HG03571 (cell line): ENCODE results near the gene GSTK1.
"Not testable (repeated sequence)": the region's sequence is repeated elsewhere in the genome, so short reads cannot be mapped to it uniquely, and the experiment has no call there.

Experiments used
- ATAC-seq: cut with Tn5 transposase; IDR thresholded peaks from one replicate; pipeline ENCODE4 v1.9.1; 2021; ENCODE audit not compliant: unreplicated experiment

GSTK1 gene

DNA sequence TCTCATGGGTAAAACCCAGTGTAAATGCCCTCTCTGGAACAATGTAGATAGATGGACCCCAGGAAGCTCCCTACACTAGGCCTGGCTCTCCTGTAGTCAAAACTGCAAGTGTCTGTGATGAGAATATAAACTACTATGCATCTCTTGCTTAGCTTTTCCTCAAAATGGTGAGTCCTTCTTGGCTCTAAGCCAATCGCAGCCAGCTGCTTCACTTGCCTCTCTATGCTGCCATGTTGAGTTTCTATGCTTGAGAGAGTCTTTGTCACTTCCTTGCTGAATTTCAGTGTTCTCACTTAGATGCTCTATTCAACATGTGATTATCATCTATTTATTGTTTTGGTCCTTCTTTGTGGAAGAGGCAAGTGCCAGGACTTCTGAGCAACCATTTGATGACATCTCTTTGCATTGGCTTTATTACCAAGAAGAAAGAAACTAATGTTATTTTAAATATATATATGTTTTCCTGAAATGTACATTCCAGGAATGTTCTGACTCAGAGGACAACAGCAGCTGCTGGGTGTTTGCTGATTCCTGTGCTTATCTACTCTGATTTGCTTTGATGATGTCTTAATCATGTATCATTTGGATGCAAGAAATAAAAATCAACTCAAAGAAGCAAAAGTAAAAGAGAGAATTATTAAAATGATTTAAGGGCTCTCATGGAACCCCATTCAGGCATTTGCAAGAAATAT, 24.8 kb upstream of the GSTK1 start:
- no peak for ATAC-seq

GRCh38 chr7:143239813-143240212, 23.4 kb upstream of the GSTK1 start:
- no peak for ATAC-seq

GRCh38 chr7:143240291-143241168, 22.7 kb upstream of the GSTK1 start:
- peak; percentile 88 for ATAC-seq

GRCh38 chr7:143242306-143242705, 20.9 kb upstream of the GSTK1 start:
- ATAC-seq, result no peak

GRCh38 chr7:143243111-143243510, 20.1 kb upstream of the GSTK1 start:
- no peak for ATAC-seq

DNA sequence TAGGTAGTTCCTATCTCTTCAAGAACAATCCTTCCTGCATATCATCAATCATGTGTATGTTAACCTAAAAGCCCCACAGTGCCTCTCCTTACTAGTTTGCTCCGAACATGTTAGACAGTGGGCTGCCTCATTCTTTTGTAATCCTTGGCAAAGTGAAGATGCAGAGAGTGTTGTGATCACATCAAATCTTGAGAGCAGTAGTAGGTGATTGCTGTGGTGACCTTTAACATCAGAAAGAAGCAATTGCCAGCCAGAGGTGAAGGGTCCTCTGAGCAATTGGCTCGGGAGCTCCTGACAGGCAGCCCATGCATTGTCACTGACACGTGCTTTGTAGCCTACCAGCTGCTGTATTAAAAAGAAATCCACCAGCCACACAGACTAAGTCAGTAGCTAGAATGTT, 19.6 kb upstream of the GSTK1 start:
- no peak for ATAC-seq

GRCh38 chr7:143244321-143244720, 18.9 kb upstream of the GSTK1 start:
- ATAC-seq, result no peak

DNA sequence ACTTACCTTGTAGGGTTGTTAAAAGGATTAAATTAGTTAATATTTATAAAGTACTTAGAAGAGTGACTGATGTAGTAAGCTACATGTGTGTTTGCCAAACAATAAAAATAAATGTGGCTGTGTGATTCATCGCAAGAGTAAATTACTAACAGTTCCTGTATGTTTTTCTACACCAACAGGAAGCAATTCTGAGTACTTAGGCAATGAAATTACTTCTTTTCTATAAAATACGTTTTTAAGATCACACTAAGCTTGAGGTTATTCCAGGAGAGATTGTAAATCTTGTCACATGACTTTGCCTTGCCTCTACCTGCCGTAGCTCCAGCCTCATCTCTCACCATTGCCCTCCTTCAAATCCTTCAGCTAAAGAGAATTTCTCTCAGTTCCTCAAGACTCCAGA, 18.1 kb upstream of the GSTK1 start:
- no peak for ATAC-seq

DNA sequence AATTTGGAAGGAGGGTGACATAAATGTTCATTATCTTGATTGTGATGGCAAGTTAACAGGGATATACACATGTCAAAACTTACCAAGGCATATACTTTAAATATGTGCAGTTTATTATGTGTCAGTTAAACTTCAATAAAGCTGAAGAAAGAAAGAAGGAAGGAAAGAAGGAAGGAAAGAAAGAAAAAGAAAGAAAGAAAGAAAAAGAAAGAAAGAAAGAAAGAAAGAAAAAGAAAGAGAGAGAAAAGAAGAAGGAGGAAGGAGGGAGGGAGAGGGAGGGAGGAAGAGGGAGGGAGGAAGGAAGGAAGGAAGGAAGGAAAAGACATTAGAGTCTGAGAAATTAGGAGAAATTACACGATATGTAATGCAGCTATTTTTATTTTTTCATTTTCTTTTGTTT, 15.9 kb upstream of the GSTK1 start:
- no peak for ATAC-seq

- no peak for ATAC-seq
These were observed 14.4 kb upstream of the GSTK1 start for GRCh38 chr7:143248761-143249354.

DNA sequence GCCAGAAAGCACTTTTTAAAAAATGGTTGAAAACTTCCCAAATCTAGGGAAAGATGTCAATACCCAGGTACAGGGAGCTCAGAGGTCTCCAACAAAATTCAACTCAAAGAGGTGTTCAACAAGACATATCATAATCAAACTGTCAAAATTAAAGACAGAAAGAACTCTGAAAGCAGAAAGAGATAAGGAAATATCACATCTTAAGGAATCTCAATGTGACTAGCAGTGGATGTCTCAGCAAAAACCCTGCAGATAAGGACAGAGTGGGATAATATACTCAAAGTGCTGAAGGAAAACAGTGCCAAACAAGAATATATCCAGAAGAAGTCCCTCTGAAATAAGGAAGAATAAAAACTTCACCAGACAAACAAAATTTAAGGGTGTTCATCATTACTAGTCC, 13.0 kb upstream of the GSTK1 start:
- ATAC-seq, result no peak

- no peak for ATAC-seq
These were observed 12.4 kb upstream of the GSTK1 start for GRCh38 chr7:143250822-143251221.

- ATAC-seq, result no peak
These were observed 11.2 kb upstream of the GSTK1 start for GRCh38 chr7:143252006-143252405.

DNA sequence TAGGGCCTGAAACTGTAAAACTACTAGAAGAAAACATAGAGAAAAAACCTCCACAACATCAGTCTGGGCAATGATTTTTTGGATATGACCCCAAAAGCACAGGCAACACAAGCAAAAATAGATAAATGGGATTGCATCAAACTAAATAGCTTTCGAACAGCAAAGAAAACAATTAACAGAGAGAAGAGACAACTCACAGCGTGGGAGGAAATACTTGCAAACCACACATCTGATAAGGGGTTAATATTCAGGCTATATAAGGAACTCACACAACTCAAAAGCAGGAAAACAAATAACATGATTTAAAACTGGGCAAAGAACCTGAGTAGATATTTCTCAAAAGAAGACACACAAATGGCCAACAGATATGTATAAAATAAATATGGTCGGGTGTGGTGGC, 7.7 kb upstream of the GSTK1 start:
- ATAC-seq, result no peak

DNA sequence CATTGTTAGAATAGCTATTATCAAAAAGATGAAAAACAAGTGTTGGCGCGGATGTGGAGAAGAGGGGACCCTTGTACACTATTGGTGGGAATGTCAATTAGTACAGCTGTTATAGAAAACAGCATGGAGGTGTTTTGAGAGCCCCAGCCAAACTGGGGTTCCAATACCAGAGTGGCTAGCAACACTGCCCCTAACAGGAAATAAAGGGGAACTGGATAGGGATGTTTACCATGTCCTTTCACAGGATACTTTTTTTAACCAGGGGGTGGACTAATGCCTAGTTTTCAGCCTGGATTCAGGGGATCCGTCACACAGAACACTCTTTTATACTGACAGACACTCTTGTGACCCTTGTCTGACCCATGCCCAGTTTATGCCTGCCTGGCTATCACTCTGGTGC, 6.9 kb upstream of the GSTK1 start:
- ATAC-seq, result no peak

GRCh38 chr7:143256932-143257331, 6.3 kb upstream of the GSTK1 start:
- ATAC-seq, result peak; percentile 70

DNA sequence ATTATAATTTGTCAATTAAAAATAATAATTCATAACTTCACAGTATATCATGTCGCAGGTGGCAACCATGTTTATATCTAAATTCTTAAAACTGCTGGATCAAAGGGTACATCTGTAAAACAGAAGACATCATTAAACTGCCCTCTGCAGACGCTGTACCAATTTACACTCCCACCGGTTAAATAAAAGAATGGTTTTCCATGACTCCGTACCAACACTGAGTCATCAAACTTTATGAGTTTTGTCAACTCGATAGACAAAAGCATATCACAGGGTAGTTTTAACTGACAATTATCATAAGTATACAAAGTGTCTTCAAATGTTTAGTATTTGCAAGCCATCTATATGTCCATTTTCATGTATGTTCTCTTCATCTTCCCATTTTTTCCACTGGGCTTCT, 5.7 kb upstream of the GSTK1 start:
- no peak for ATAC-seq

GRCh38 chr7:143258831-143259230, 4.4 kb upstream of the GSTK1 start:
- ATAC-seq, result peak; percentile 33

DNA sequence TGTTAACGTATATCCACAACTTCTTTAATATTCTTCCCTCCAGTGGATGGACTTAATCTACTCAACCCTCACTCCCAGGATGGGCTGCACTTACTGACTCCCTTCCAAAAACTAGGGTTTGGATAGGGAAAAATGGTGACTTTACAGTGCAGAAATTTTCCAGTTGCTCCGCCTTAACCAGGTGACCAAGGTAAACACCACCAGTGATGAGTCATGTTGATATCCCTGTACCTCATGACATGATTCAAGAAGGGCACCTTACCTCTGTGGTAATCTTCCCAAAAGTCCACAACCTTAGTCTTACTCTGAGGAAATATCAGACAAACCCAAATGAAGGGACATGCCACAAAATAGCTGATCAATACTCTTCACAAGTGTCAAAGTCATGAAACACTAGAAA, 3.5 kb upstream of the GSTK1 start:
- no peak for ATAC-seq

DNA sequence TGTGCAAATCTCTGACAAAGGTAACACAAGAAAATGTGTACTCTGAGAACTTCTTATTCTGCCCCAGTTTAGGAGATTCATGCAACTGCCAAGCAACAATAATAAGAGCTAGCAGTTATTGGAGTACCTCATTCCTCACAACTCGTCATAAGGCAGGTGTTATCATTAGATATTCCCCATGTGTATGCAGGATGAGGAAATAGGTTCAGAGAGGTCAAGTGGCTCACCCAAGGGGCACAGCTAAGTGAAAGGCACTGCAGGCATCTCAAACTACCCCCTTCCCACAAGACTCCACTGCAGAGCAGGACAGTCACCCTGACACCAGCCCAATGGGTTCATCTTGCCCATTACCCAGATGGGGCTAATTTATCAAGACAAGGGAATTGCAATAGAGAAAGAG, 1.3 kb upstream of the GSTK1 start:
- ATAC-seq, result no peak

- ATAC-seq, result not testable (repeated sequence)
These were observed 941 bp downstream of the GSTK1 start for GRCh38 chr7:143264196-143264568.

GRCh38 chr7:143265017-143265693, 1.9 kb downstream of the GSTK1 start:
- ATAC-seq, result no peak
